SK-N-SH (cell line): ENCODE results near the gene GANC.
"Not testable (repeated sequence)": the region's sequence is repeated elsewhere in the genome, so short reads cannot be mapped to it uniquely, and the experiment has no call there.

ENCODE experiments used
- CTCF ChIP-seq: fragments of 200-600 bp; sonication (generic); IDR thresholded peaks from 2 replicates; pipeline ENCODE4 v1.6.1; 2017; ENCODE audit warnings: antibody characterized with exemption, mild to moderate bottlenecking, moderate library complexity
- EP300 ChIP-seq, 2 experiments: IDR thresholded peaks; 2 replicates each; pipeline versions ENCODE4 v1.4.0 to v1.6.1; 2012; ENCODE audit warnings: borderline replicate concordance in 1 of 2, low read depth in 1 of 2, low read length in 1 of 2
- GABPA ChIP-seq: IDR thresholded peaks from 2 replicates; pipeline ENCODE4 v1.4.0; 2012; ENCODE audit warnings: low read depth, mild to moderate bottlenecking
- MXI1 ChIP-seq: IDR thresholded peaks from 2 replicates; pipeline ENCODE4 v1.6.1; 2012; ENCODE audit warnings: mild to moderate bottlenecking, low read depth, low read length, improper control_type of control experiment
- RCOR1 ChIP-seq: fragments of 150-350 bp; IDR thresholded peaks from 2 replicates; pipeline ENCODE4 v1.6.1; 2017; ENCODE audit warnings: antibody characterized with exemption, low read length
- SMC3 ChIP-seq: IDR thresholded peaks from 2 replicates; pipeline ENCODE4 v1.6.1; 2012; ENCODE audit warnings: low read depth, low read length, improper control_type of control experiment
- TCF12 ChIP-seq: IDR thresholded peaks from 2 replicates; pipeline ENCODE4 v1.4.0; 2012
- USF2 ChIP-seq: fragments of 150-350 bp; IDR thresholded peaks from 2 replicates; pipeline ENCODE4 v1.6.1; 2017; ENCODE audit warnings: antibody characterized with exemption, low read length, low read depth, borderline replicate concordance
- ZBTB33 ChIP-seq: IDR thresholded peaks from 2 replicates; pipeline ENCODE4 v1.4.0; 2012; ENCODE audit warnings: low read depth, borderline replicate concordance

DNA sequence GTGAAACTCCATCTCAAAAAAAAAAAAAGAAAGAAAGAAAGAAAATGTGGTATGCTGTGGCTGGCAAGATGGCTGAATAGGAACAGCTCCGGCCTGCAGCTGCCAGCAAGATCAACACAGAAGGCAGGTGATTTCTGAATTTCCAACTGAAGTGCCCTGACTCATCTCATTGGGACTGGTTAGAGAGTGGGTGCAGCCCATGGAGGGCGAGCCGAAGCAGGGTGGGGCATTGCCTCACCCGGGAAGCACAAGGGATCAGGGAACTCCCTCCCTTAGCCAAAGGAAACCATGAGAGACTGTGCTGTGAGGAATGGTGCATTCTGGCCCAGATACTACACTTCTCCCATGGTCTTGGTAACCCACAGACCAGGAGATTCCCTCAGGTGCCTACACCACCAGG is 28.0 kb downstream of the GANC start:
- TF ChIP-seq CTCF; RCOR1; SMC3; EP300 (IDR thresholded peaks at IDR 0.05; ENCODE audit: borderline replicate concordance in 1 of 2, low read depth in 1 of 2, low read length in 1 of 2); TCF12; MXI1; GABPA; ZBTB33; USF2: not testable (repeated sequence)
